ENCODE results near the gene ZNF688.

GRCh38 chr16:30569746-30570635, 1.5 kb downstream of the ZNF688 start:
- TF ChIP-seq CTCF (conservative IDR thresholded peaks at IDR 0.05; ENCODE audit: low read depth in 2 of 2) (no peak), POLR2AphosphoS5 (IDR thresholded peaks at IDR 0.05; ENCODE audit: low read depth) (no peak), JUNB (IDR thresholded peaks at IDR 0.05; ENCODE audit: unreplicated experiment) (no peak), EZH2phosphoT487 (IDR thresholded peaks at IDR 0.05; ENCODE audit: unreplicated experiment) (no peak), CREB1 (CRISPR knock-in tag; IDR thresholded peaks at IDR 0.05; ENCODE audit: low read depth) (no peak), ZNF331 (CRISPR knock-in tag; IDR thresholded peaks at IDR 0.05; ENCODE audit: low read depth) (no peak), REST (IDR thresholded peaks at IDR 0.05; ENCODE audit: unreplicated experiment) (no peak), EZH2 (IDR thresholded peaks at IDR 0.05; ENCODE audit: low read depth, unreplicated experiment) (no peak), NANOG (IDR thresholded peaks at IDR 0.05; ENCODE audit: borderline replicate concordance) (no peak), STAT1 (IDR thresholded peaks at IDR 0.05; ENCODE audit: unreplicated experiment) (no peak), ZNF114 (CRISPR knock-in tag; IDR thresholded peaks at IDR 0.05) (no peak), ZNF462 (CRISPR knock-in tag; IDR thresholded peaks at IDR 0.05) (no peak)
- TF ChIP-seq, protein P1, sequence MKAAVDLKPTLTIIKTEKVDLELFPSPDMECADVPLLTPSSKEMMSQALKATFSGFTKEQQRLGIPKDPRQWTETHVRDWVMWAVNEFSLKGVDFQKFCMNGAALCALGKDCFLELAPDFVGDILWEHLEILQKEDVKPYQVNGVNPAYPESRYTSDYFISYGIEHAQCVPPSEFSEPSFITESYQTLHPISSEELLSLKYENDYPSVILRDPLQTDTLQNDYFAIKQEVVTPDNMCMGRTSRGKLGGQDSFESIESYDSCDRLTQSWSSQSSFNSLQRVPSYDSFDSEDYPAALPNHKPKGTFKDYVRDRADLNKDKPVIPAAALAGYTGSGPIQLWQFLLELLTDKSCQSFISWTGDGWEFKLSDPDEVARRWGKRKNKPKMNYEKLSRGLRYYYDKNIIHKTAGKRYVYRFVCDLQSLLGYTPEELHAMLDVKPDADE (IDR thresholded peaks at IDR 0.05) = no peak

Measured in GM23338 (cell line).